ENCODE results near the gene TMEM178A. TPM values are rescaled to one million over a fixed set of nuclear protein-coding genes. Genes with fewer than 3 reads are reported as not detected.

TMEM178A gene
- total and polyA plus RNA-seq, 12 donors = 0.58 to 6.2 (median 2.5) TPM

- intact Hi-C loops (cut with DNase I) = no loop called here
- WGBS, 2 donors = 98 to 100% methylated on average over 1 of the region's 1 CpG
- Histone ChIP-seq H3K4me1 (peaks cover 0 to 17% (median 12%) of the 10 kb centered on the region in 9 donors), H3K36me3 (no peaks in the 10 kb centered on the region), H3K27me3 (no peaks in the 10 kb centered on the region), H3K9me3 (no peaks in the 10 kb centered on the region), H3K4me3 (no peak overlapping the region), H3K27ac (no peak overlapping the region)
- DNase-seq (no peak), ATAC-seq (no peak)
- TF ChIP-seq, protein P1, sequence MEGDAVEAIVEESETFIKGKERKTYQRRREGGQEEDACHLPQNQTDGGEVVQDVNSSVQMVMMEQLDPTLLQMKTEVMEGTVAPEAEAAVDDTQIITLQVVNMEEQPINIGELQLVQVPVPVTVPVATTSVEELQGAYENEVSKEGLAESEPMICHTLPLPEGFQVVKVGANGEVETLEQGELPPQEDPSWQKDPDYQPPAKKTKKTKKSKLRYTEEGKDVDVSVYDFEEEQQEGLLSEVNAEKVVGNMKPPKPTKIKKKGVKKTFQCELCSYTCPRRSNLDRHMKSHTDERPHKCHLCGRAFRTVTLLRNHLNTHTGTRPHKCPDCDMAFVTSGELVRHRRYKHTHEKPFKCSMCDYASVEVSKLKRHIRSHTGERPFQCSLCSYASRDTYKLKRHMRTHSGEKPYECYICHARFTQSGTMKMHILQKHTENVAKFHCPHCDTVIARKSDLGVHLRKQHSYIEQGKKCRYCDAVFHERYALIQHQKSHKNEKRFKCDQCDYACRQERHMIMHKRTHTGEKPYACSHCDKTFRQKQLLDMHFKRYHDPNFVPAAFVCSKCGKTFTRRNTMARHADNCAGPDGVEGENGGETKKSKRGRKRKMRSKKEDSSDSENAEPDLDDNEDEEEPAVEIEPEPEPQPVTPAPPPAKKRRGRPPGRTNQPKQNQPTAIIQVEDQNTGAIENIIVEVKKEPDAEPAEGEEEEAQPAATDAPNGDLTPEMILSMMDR (IDR thresholded peaks at IDR 0.05) = no peak
Measured at GRCh38 chr2:39646267-39646666, 19.4 kb upstream of the TMEM178A start.

- H3K4me3 ChIP-seq = no peak overlapping the region
- intact Hi-C loops (cut with DNase I) = no loop called here
- ATAC-seq (no peak), DNase-seq (no peak)
- no peak overlapping the region for H3K27ac ChIP-seq
- TF ChIP-seq, protein P1 (IDR thresholded peaks at IDR 0.05) = no peak
- H3K9me3 ChIP-seq = no peaks in the 10 kb centered on the region
- WGBS, 2 donors = 90 to 95% methylated on average over 3 of the region's 3 CpGs
- H3K4me1 ChIP-seq = peaks cover 0 to 9% (median 6%) of the 10 kb centered on the region in 9 donors
- no peaks in the 10 kb centered on the region for H3K27me3 ChIP-seq
- H3K36me3 ChIP-seq = no peaks in the 10 kb centered on the region
Measured at GRCh38 chr2:39647104-39647765, 18.5 kb upstream of the TMEM178A start.

GRCh38 chr2:39648580-39648979 lies 17.1 kb upstream of the TMEM178A start:
- intact Hi-C loops (cut with DNase I) = no loop called here
- Histone ChIP-seq H3K4me3 (no peak overlapping the region), H3K9me3 (no peaks in the 10 kb centered on the region), H3K27ac (no peak overlapping the region), H3K4me1 (no peaks in the 10 kb centered on the region), H3K36me3 (no peaks in the 10 kb centered on the region), H3K27me3 (no peaks in the 10 kb centered on the region)
- DNase-seq = no peak
- TF ChIP-seq, protein P1 (IDR thresholded peaks at IDR 0.05) = no peak
- peak in 1 of 8 donors; percentile 42 for ATAC-seq

DNA sequence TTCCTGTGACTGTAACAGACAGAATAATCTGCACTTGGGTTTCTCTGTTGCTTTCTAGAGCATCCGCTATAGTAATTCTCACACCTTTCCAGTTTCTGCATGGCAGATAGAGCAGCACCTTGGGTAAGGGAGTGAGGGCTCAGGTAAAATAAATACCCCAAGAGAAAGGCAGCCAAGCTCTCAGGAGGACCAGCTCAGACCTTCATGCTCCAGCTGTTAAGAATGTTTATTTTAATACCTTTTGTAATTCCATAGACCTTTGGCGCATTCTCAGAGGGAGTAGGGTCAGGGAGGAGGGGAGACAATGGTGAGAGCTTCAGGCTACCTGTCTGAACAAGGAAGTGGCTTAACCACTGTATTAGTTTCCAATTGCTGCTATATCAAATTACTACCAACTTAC lies 16.2 kb upstream of the TMEM178A start:
- DNase-seq (no peak), ATAC-seq (no peak)
- no peaks in the 10 kb centered on the region for H3K36me3 ChIP-seq
- intact Hi-C loops (cut with DNase I) = no loop called here
- no peaks in the 10 kb centered on the region for H3K27me3 ChIP-seq
- no peaks in the 10 kb centered on the region for H3K4me1 ChIP-seq
- no peak overlapping the region for H3K27ac ChIP-seq
- peaks cover 0 to under 1% (median 0%) of the 10 kb centered on the region in 11 donors for H3K9me3 ChIP-seq
- TF ChIP-seq, protein P1 (IDR thresholded peaks at IDR 0.05) = no peak
- WGBS, 2 donors = 97 to 98% methylated on average over 2 of the region's 2 CpGs
- no peak overlapping the region for H3K4me3 ChIP-seq
